NOMO-1 treated with dmso at 0.1 percent for 144 hours (cell line): ENCODE results near the gene SEC16A.
"Not testable (repeated sequence)": the region's sequence is repeated elsewhere in the genome, so short reads cannot be mapped to it uniquely, and the experiment has no call there.

Experiments
- DNase-seq: peaks from one replicate; lab custom pipeline; 2025; ENCODE audit not compliant: unreplicated experiment; lab: John Stamatoyannopoulos, UW

SEC16A gene

DNA sequence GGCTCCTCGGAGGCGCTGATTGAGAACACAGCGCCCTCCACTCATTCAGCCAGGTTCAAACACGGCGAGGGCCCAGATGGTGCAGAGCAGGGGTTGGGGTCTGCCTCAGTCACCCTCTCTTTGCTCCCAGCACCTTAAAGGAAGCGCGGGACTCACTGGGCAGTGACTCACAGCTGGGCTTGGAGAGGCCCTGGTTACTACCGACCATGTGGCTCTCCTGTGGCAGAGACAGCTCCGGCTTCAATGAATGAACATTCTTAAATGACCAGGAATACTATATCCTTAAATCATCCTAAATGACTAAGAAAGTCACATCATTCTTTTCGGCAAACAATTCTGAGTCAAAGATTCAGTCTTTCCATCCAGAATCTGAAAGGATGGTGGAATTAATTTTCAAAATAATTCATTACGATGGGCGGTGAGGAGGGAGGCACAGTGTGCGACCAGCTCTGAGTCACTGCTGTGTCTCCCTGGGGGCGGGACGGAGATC is 41.6 kb downstream of the SEC16A start:
- DNase-seq: no peak

DNA sequence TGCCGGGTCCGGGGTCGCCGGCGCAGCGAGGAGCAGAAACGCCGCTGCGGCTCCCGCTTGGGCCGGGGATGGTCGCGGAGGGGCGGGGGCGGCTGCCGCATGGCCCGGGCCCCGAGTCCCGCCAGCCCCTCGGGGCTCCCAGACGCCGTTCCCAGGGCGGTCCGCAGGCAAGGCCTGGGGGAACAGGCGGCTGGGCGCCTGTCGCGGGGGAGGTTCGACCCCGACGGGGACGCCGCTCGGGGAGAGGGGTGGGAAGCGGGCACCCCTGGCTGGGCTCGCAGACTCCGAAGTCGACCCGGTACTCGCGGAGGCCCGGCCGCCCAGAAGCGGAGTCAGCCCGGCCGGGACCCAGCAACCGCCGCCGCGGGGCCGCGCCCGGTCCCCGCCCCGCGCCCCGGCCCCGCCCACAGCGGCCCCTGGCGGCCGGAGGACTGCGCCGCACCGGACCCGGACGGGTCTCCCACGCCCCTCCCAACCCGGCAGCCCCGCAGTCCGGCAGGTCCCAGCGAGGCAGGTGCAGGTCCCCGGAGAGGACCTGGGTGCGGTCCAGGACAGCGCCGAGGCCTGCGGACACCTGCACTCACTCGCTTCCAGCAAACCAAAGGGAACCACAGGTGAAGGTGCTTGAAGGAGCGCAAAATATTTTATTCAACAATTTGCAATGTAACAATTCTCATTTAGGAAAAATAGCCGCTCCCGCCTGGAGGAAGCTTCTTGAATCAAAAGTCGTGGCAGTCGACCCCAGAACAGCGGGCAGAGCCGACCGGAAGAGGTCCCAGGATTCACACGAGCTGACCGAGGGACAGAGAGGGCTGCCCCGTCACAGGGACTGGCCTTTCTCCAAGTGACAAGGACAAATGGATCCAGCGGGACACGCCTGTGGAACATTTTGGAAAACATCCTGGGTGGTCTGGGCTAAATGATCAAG is 43.1 kb downstream of the SEC16A start, which contains the start of gene INPP5E:
Gene INPP5E (minus strand): TSS at position 365 of the 928 bp plus-strand sequence. CDS start 426 bp downstream, outside the sequence.
- DNase-seq: peak; percentile 40

DNA sequence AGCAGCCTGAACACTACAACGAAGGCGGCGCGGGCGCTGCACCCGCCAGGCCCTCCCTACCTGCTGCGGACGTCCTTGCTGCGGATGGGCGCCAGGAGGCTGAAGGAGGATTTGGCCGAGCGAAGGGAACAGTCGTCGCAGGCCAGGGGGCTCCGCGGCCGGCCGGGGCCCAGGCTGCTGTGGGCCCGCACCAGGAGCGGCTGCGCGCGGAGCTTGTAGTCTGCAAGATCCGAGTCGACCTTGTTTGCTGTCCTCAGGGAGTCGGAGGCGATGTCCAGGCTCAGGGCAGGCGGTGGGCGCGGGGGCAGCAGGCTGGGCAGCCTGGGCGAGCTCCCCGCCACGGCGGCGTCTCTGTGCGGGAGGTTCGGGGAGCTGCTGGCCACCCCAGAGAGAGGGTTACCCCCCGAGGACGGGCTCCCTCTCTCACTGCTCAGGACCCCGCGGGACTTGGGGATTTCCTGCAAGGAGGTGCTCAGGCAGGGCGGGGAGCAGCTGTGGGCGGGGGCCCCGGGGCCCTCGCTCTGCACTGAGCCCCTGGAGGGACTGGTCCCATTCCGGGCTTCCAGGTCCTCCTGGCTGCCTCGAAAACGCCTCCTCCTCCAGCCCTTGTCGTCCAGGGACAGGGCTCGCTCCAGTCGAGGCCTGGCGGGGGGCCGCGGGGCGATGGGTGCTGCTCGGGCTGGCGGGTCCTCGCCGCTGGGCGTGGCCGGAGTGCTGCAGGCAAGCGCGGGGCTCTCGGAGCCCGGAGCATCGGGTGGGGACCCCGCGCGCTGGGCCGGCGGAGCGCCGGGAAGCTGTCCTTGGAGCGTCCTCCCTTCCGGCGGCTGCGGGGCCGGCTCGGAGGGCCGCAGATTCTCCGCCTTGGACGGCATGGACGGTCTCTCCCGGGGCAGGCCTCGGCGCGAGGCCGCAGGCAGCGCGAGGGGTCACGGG is 44.0 kb downstream of the SEC16A start:
- DNase-seq: no peak

DNA sequence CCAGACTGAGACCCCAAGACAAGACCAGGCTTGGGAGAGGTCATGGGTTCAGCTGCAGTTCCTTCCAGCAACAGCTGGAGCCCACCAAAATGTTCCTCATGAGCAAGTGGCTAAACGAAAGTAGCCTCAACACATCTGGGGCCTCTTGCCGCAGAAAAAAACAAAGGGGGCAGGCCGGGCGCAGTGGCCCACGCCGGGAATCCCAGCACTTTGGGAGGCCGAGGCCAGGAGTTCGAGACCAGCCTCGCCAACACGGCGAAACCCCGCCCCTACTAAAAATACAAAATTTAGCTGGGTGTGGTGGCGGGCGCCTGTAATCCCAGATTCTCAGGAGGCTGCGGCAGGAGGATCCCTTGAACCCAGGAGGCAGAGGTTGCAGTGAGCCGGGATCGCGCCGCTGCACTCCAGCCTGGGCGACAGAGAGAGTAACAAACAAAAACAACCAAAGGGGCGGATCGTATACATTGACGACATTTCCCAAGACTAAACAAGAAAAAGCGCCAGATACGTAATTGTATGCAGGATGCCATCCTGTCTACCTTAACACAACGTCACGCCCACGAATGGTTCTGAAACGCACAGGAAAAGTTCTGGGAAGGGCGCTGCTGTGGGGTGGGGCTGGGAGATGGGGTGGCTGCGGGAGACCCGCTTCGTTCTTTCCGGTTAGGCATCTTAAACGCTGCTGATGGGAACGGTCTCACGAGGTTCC is 44.8 kb downstream of the SEC16A start:
- DNase-seq: no peak

DNA sequence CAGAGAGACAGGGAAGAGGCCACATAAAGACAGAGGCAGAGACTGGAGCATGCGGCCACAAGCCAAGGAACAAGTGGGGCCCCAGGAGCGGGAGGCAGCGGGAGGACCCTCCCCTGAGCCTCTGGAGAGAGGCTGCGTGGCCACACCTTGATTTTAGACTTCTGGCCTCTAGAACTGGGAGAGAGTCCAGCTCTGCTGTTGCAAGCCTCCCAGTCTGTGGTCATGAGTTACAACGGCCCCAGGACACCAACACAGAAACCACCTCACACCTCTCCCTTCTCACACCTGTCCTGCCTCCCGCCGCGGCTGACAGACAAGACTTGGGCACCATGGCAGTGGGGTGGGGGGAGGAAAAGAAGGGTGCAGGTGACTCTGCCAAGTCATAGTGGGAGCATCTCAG is 45.4 kb downstream of the SEC16A start:
- no peak for DNase-seq

DNA sequence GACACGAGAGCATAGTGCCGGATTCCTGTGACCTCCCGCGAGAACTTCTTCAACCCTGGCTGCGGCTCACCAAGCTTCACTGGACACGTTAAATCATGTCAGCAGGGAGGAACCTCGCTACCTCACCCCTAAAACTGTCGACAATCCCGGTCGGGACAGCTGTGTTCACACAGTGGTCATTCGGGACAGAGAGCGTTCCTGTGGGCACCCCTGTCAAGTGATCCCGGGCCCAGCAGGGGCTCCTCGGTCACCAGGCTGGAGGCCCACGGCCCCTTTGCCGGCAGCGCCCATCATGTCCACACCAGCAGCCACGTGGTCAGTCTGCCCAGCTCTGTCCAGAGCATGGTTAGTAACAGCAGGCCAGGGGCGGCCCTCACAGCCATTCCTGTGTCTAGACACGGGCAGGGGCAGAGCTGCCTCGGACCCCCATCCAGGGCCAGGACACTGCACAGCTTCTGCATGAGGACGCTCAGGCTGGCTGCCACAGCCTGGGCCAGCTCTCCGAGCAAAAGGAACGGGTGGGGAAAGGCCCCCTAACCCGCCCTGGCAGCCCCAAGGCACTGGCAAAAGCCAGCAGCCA is 46.7 kb downstream of the SEC16A start:
- no peak for DNase-seq

DNA sequence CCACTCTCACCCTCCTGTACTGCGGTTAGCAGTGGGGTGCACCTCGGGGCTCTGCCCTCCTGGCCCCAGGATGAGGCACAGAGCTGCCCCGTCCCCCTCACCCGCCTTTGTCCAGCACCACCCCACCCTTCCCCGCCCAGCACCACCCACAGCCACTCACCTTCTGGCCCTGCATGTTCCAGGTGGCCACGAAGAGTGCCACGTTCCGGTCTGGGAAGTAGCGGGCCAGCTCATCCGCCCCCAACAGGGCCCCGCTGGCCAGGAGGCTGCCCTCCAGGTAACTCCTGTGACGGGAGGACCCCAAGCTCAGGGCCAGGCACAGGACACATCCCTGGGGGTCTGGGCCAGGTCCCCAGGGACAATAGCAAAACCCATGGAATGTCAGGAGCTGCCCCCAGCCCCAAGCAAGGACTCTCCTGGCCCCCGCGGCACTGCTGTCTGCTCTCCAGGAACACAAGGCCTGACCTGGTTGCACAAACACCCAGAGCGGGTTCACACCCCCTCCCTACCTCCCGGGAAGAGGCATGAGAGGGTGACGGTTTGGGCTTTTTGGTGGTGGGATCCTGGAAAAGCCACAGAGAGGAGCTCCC is 48.2 kb downstream of the SEC16A start:
- DNase-seq: no peak

DNA sequence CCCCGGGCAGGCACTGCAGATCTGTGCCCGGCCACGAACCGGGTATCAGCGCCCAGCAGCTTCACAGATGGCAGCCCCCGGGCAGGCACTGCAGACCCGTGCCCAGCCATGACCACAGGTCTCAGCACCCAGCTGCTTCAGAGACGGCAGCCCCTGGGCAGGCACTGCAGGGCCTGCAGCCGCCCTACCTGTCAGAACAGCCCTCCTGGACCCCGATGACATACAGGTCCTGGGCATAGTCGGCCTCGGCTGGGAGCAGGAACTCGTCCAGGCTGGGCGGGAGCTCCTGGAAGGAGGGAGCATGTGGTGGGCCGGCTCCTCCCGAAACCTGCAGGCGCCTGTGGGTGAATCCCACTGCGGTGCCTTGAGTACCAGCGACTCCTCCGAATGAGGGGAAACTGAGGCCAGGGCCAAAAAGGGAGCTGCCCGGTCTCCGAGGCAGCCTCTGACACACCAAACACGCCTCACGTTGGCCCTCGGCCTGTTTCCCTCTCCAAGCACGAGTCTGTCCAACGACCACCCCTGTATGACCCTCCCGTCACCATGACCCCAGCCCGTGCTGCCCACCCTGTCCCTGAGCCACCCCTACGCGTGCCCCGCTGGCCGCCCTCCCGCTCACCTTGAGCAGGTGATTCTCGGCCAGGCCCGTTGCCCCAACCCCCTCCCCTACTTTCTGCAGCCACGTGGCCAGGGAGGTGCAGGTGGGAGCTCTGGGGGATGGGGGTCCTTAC is 48.8 kb downstream of the SEC16A start:
- DNase-seq: no peak

DNA sequence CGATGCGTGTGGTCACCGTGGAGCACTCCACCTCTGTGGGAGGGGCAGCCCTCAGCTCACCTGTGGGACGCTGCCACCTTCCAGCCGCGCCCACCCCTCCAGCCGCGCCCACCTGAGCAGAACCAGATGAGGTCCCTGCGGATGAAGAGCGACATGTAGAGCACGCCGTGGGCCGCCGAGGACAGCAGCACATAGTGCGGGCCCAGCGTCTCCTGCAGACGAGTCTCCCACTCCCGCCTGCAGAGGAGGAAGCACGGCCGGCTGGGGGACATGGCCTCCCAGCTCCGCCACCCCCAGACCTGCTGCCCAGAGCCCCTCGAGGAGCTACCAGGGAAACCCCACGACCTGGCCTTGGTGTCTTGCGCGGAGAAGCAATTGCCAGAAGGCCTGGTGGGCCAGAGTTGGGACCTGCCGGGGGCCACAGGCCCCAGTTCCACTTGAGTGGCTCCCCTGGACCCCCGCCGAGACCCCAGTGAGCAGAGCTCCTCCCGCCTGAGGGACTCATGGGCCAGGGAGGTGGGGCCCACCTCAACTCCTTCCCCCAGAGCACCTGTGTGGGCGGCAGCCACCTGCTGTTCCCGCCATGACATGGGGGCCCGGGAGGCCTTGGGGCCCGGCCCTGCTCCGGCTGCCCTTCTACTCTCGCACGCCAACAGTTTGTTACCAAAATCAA is 49.7 kb downstream of the SEC16A start:
- DNase-seq: no peak

DNA sequence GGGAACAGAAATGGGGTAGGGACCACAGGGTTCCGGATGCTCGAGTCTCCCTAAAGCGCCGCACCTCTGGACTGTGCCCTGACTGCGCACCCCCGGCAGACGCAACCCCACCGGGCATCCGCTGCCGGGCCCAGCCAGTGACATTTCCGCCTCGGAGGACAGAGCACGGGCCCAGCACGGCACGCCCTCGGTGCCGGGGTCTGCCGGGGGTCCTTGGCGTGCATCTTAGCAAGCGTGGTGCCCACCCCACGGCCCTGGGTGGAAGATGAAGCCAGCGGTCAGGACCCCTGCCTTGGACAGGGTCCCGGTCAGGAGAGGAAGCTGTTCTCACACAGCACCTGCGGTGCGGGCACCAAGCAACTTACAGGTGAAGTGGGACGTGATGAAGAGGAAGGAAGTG is 50.2 kb downstream of the SEC16A start:
- DNase-seq: no peak

DNA sequence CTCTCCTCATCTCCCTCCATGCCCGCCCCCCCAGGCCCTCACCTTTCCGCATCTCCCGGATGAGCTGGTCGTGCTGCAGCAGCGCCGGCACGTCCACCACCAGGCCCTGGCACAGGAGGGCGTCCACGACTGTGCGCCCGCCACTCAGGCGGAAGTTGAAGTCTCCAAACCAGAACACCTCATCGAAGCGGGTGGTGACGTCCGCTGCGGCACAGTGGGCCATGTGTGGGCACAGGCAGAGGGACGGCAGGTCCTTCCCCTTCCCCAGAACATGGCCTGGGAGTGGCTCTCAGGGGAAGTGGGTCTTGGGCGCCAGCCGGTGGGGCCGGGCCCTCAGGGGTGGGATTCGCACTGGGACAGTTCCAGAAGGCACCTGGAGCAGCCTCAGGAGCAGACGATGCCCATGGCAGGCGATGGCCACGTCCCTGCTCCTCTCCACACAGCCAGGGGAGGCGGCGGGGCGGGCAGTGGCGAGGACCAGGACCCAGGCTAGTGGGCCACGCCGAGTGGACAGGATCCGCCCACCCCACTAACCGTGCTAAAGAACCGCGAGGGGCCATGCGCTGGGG is 51.0 kb downstream of the SEC16A start:
- DNase-seq: no peak

DNA sequence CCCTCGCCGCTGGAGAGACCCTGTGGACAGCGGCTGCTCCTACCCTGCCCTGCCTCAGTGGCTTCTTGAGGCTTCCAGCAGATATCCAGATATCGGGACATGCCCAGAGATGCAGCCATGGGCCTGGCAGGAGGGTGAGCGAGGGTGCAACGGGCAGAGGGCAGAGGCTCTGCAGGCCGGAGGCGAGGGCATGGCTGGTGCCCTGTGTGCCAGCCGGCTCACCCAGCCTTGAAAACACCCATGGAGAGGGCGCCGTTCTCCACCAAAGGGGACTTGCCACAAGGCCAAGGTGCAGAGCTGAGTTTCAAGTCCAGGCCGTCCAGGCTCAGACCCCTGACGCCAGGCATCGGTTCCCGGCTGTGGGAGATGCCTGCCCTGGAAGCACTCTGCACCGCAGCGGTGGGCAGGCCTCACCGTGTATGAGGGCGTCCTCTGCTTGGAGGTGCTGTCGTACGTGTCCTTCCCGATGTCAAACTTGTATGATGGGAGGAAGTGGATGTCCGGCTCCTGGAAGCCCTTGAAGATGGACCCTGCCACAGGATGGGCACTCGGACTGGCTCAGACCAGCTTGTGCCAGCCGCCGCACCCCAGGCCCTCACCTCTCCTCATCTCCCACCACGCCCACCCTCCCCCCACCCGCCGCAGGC is 52.1 kb downstream of the SEC16A start:
- no peak for DNase-seq

DNA sequence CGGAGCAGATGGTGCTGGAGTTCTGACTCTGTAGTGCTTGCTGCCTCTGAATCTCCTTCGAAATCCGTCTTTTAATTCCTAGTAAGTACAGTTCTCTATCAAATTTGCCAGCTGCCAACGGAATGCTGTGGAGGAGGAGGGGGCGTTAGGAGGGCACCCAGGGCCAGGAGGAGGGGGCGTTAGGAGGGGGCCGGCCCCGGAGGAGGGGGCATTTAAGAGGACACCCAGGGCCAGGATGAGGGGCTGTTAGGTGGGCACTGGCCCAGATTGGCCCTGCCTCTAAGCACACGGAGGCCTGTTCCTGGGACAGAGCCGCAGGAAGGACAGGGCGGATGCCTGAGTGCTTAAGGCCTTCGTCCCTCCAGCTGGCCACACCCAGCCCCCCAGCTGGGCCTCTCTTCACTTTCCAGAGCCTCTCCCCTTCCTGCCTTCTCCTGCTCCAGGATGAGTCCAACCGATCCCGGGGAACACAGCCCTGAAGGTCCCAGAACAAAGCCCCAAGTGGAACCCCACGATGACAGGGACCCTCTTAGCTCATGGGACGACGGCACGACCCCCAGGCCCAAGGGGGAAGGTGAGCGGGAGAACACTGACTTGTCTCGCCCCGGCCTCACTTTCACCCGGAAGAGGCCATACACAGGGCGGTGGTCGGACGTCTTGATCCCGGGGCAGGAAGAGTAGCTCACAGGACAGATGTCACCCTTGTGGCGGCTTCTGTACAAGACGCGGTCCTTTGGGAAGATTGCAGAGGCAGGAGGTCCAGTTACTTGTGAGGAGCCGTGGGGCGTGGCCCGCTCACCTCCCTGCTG is 53.0 kb downstream of the SEC16A start:
- no peak for DNase-seq

DNA sequence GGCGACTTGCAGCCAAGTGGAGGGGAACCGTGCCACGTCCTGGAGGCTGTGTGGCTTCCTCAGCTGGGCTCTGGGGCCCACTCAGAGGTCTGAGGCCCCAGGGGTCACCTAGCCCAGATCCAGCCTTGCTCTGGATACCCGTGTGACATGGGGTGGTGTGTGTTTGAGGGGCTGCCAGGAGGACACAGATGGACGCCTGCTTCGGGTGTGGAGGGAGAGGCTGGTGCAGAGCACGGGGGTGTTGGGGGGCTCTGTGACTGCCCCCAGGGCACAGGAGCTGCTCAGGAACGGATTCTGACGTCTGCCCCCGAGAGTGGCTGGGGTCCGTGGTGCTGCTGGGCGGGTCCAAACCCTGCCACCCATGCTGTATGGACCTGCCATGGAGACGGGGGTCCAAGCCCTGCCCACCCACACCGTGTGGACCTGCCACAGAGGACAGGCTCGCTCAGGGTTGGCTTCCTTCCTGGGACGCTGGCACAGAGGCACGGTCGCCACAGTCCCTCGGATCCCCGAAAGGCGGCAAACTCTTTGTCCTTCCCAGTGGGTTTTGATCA is 53.7 kb downstream of the SEC16A start:
- no peak for DNase-seq

DNA sequence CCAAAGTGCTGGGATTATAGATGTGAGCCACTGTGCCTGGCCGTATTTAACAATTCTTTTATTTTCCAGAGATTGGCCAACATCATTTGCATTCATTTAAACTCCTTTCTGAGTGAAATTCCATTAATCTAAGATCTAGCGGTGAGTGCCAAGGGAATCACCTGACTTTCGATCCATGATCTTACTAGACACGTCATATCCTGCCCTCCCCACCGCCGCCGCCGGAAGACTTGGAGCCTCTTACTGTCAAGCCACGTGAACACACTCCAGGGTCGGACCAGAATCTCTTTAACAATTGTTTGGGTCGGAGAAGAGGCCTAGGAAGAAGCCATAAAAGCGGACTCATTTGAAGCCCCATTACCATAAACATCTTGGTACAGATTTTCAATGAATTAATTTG is 56.1 kb downstream of the SEC16A start:
- no peak for DNase-seq

DNA sequence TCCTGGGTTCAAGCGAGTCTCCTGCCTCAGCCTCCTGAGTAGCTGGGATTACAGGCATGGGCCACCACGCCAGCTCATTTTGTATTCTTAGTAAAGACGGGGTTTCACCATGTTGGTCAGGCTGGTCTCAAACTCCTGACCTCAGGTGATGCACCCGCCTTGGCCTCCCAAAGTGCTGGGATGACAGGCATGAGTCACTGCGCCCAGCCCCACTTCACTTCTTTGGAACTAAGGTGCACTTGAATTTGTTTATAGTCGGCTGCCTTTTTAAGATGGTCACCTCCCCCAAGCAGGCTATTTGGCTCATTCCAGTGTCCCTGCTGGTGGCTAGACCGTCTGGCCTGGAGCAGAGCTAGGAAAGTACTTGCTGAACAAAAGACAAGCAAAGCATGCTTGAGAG is 57.5 kb downstream of the SEC16A start:
- not testable (repeated sequence) for DNase-seq

DNA sequence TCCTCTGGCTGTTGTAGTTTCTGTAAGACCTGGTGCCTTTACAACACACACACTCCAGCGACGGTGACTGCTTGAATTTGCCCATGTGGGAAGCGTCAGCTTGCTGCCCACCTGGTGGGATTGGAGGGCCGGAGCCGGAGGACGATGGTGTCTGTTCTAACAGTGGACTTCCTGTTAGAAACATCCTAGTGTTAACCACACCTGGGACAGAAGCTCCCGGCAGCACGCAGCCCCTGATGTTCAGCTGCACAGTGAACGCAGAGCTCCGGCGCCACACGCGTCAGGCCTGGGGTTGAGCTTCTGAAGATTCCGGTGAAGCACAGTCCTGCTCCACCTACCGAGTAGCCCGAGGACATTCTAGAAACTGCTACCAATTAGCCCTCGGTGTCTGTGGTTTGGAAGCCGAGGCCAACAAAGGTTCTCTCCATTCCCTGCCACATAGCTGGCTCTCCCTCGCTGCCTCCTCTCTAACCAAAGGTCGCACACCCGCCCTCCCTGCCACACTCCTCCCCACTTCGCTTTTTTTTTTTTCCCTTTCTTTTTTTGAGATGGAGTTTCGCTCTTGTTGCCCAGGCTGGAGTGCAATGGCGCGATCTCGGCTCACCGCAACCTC is 58.0 kb downstream of the SEC16A start:
- DNase-seq: no peak
